Measurements from ENCODE around the gene FGF12.

DNA sequence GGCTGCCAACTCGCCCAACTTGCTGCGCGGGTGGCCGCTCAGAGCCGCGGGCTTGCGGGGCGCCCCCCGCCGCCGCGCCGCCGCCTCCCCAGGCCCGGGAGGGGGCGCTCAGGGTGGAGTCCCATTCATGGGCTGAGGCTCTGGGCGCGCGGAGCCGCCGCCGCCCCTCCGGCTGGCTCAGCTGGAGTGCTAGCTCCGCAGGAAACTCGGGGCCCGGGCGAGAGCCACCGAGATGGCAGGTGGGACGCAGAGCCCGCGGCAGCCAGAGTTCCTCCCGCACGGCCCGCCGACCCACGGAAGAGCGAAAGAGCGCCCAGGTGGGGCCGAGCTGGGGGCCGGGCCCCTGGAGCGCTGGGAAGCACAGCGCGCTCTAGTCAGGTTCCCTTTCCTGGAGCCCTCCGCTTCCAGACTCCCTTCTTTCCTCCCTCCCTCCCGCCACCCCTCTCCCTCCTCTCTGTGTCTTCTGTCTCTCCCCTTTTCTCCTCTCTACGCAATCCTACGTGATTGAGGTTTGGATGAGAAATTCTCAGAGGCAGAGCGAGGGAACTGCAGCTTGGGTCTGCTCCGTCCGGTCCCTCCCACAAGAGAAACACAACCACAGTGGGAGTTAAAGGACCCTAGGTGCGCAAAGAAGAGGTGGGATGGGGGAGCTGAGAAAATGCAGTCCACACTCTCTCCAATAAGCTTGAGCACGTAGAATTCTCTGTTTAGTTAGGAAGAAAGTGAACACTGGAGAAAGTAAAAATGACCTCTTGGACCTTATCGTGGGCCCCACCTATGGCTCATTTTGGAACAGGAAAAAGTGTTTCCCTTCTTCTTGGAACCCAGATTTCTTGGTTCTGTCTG is 317.3 kb downstream of the FGF12 start:
- TF ChIP-seq ZNF3 (CRISPR knock-in tag; IDR thresholded peaks at IDR 0.05) (no peak), USF2 (IDR thresholded peaks at IDR 0.05; ENCODE audit: low read depth, low read length) (no peak), USF2 (CRISPR knock-in tag; IDR thresholded peaks at IDR 0.05; ENCODE audit: borderline replicate concordance) (no peak), NFKB2 (CRISPR knock-in tag; IDR thresholded peaks at IDR 0.05; ENCODE audit: borderline replicate concordance) (no peak), CREM (IDR thresholded peaks at IDR 0.05) (no peak), CREM (CRISPR knock-in tag; IDR thresholded peaks at IDR 0.05) (no peak), SIN3A (IDR thresholded peaks at IDR 0.05; ENCODE audit: borderline replicate concordance, low read depth, low read length) (no peak), POLR2AphosphoS5 (IDR thresholded peaks at IDR 0.05; ENCODE audit: low read depth, low read length) (no peak), GATA4 (IDR thresholded peaks at IDR 0.05; ENCODE audit: borderline replicate concordance, low read depth) (no peak), TBX3 (IDR thresholded peaks at IDR 0.05; ENCODE audit: borderline replicate concordance) (no peak), ZNF512 (CRISPR knock-in tag; IDR thresholded peaks at IDR 0.05) (no peak), HBP1 (CRISPR knock-in tag; IDR thresholded peaks at IDR 0.05; ENCODE audit: low read depth) (no peak), TMF1 (CRISPR knock-in tag; IDR thresholded peaks at IDR 0.05; ENCODE audit: low read depth) (no peak)
- TF ChIP-seq, protein P1, sequence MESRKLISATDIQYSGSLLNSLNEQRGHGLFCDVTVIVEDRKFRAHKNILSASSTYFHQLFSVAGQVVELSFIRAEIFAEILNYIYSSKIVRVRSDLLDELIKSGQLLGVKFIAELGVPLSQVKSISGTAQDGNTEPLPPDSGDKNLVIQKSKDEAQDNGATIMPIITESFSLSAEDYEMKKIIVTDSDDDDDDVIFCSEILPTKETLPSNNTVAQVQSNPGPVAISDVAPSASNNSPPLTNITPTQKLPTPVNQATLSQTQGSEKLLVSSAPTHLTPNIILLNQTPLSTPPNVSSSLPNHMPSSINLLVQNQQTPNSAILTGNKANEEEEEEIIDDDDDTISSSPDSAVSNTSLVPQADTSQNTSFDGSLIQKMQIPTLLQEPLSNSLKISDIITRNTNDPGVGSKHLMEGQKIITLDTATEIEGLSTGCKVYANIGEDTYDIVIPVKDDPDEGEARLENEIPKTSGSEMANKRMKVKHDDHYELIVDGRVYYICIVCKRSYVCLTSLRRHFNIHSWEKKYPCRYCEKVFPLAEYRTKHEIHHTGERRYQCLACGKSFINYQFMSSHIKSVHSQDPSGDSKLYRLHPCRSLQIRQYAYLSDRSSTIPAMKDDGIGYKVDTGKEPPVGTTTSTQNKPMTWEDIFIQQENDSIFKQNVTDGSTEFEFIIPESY (CRISPR knock-in tag; IDR thresholded peaks at IDR 0.05): no peak
- TF ChIP-seq, protein P2, sequence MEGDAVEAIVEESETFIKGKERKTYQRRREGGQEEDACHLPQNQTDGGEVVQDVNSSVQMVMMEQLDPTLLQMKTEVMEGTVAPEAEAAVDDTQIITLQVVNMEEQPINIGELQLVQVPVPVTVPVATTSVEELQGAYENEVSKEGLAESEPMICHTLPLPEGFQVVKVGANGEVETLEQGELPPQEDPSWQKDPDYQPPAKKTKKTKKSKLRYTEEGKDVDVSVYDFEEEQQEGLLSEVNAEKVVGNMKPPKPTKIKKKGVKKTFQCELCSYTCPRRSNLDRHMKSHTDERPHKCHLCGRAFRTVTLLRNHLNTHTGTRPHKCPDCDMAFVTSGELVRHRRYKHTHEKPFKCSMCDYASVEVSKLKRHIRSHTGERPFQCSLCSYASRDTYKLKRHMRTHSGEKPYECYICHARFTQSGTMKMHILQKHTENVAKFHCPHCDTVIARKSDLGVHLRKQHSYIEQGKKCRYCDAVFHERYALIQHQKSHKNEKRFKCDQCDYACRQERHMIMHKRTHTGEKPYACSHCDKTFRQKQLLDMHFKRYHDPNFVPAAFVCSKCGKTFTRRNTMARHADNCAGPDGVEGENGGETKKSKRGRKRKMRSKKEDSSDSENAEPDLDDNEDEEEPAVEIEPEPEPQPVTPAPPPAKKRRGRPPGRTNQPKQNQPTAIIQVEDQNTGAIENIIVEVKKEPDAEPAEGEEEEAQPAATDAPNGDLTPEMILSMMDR (CRISPR knock-in tag; IDR thresholded peaks at IDR 0.05): no peak

Measured in HepG2 (cell line).